ENCODE data around the gene IL10. TPM values are rescaled to one million over a fixed set of nuclear protein-coding genes. Genes with fewer than 3 reads are reported as not detected.

The IL10 gene
- total RNA-seq, 1 donor from 2014 or later = 3.4 TPM

- Mint-ChIP-seq H3K4me1 (peaks cover 70% of the 10 kb centered on the region), H3K4me3 (no peak overlapping the region), H3K27me3 (no peaks in the 10 kb centered on the region), H3K9me3 (no peaks in the 10 kb centered on the region), H3K27ac (peak overlapping the region; percentile 0), H3K36me3 (ENCODE audit: low read depth) (no peaks in the 10 kb centered on the region)
- ATAC-seq (ENCODE audit: low read depth) (no peak), DNase-seq (no peak)
- CTCF ChIA-PET = interaction anchor here (1.2 to 1.3 kb wide), 2 partner anchors 8 to 60 kb away, joined by 3 read pairs; no protein-coding TSS in a partner anchor
- intact Hi-C loops (cut with micrococcal nuclease) = no loop called here
- POLR2A ChIA-PET = interaction anchor here (0.6 to 1.7 kb wide), 5 partner anchors 12 to 319 kb away, joined by 3 to 4 read pairs (median 3); no protein-coding TSS in a partner anchor
- TF ChIP-seq CTCF (IDR thresholded peaks at IDR 0.05) = no peak
These were observed 14.1 kb upstream of the IL10 start for GRCh38 chr1:206786212-206786886.

- no peaks in the 10 kb centered on the region for H3K9me3 Mint-ChIP-seq
- no peak for TF ChIP-seq CTCF (IDR thresholded peaks at IDR 0.05)
- H3K36me3 Mint-ChIP-seq (ENCODE audit: low read depth) = no peaks in the 10 kb centered on the region
- ATAC-seq (ENCODE audit: low read depth) (no peak), DNase-seq (no peak)
- intact Hi-C loops (cut with micrococcal nuclease) = loop anchor here (2.0 kb wide), 1 partner anchor 106 kb away; no protein-coding TSS in a partner anchor
- no peaks in the 10 kb centered on the region for H3K27me3 Mint-ChIP-seq
- CTCF ChIA-PET = interaction anchor here (1.2 to 1.3 kb wide), 2 partner anchors 9 to 59 kb away, joined by 3 read pairs; no protein-coding TSS in a partner anchor
- POLR2A ChIA-PET = interaction anchor here (1.0 to 1.7 kb wide), 3 partner anchors 8 to 318 kb away, joined by 3 to 6 read pairs (median 4); no protein-coding TSS in a partner anchor
- peak overlapping the region; percentile 32 for H3K27ac Mint-ChIP-seq
- no peak overlapping the region for H3K4me3 Mint-ChIP-seq
- peaks cover 60% of the 10 kb centered on the region for H3K4me1 Mint-ChIP-seq
These were observed 13.0 kb upstream of the IL10 start for GRCh38 chr1:206785182-206785765.

GRCh38 chr1:206784471-206784903, 12.2 kb upstream of the IL10 start:
- POLR2A ChIA-PET = interaction anchor here (0.7 to 4.4 kb wide), 9 partner anchors 8 to 105 kb away, joined by 3 to 67 read pairs (median 3); partner anchors contain the start of genes IL10 and IL19
- ATAC-seq (ENCODE audit: low read depth) = peak; percentile 58
- TF ChIP-seq CTCF (IDR thresholded peaks at IDR 0.05) = no peak
- CTCF ChIA-PET = interaction anchor here (2.6 kb wide), 1 partner anchor 50 kb away, joined by 14 read pairs; no protein-coding TSS in a partner anchor
- intact Hi-C loops (cut with micrococcal nuclease) = loop anchor here (1.0 to 5.0 kb wide), 4 partner anchors 9 to 106 kb away; no protein-coding TSS in a partner anchor
- Mint-ChIP-seq H3K36me3 (ENCODE audit: low read depth) (no peaks in the 10 kb centered on the region), H3K27me3 (no peaks in the 10 kb centered on the region), H3K4me1 (peaks cover 52% of the 10 kb centered on the region), H3K9me3 (no peaks in the 10 kb centered on the region), H3K4me3 (peak overlapping the region; percentile 77), H3K27ac (peak overlapping the region; percentile 88)
- DNase-seq = no peak

GRCh38 chr1:206783506-206783905, 11.2 kb upstream of the IL10 start:
- Mint-ChIP-seq H3K27me3 (no peaks in the 10 kb centered on the region), H3K4me3 (no peak overlapping the region), H3K4me1 (peaks cover 51% of the 10 kb centered on the region), H3K9me3 (no peaks in the 10 kb centered on the region), H3K36me3 (ENCODE audit: low read depth) (no peaks in the 10 kb centered on the region), H3K27ac (peak overlapping the region; percentile 88)
- ATAC-seq (ENCODE audit: low read depth) (no peak), DNase-seq (no peak)
- TF ChIP-seq CTCF (IDR thresholded peaks at IDR 0.05) = no peak
- intact Hi-C loops (cut with micrococcal nuclease) = loop anchor here (5.0 kb wide), 1 partner anchor 34 kb away; no protein-coding TSS in a partner anchor
- POLR2A ChIA-PET = interaction anchor here (0.7 to 4.4 kb wide), 9 partner anchors 8 to 104 kb away, joined by 3 to 67 read pairs (median 5); partner anchors contain the start of genes IL10 and IL19
- CTCF ChIA-PET = interaction anchor here (1.7 to 2.6 kb wide), 2 partner anchors 11 to 49 kb away, joined by 6 to 14 read pairs; partner anchors contain the start of gene IL10

Data from activated B cell treated with CpG ODN at 0.5 μM for 24 hours (primary cell).